GM19395 (cell line): ENCODE measurements around the gene NPR2.

Source experiments
- ATAC-seq: cut with Tn5 transposase; IDR thresholded peaks from one replicate; pipeline ENCODE4 v1.9.1; 2021; ENCODE audit warnings: mild to moderate bottlenecking, moderate library complexity; ENCODE audit not compliant: unreplicated experiment

Gene NPR2

DNA sequence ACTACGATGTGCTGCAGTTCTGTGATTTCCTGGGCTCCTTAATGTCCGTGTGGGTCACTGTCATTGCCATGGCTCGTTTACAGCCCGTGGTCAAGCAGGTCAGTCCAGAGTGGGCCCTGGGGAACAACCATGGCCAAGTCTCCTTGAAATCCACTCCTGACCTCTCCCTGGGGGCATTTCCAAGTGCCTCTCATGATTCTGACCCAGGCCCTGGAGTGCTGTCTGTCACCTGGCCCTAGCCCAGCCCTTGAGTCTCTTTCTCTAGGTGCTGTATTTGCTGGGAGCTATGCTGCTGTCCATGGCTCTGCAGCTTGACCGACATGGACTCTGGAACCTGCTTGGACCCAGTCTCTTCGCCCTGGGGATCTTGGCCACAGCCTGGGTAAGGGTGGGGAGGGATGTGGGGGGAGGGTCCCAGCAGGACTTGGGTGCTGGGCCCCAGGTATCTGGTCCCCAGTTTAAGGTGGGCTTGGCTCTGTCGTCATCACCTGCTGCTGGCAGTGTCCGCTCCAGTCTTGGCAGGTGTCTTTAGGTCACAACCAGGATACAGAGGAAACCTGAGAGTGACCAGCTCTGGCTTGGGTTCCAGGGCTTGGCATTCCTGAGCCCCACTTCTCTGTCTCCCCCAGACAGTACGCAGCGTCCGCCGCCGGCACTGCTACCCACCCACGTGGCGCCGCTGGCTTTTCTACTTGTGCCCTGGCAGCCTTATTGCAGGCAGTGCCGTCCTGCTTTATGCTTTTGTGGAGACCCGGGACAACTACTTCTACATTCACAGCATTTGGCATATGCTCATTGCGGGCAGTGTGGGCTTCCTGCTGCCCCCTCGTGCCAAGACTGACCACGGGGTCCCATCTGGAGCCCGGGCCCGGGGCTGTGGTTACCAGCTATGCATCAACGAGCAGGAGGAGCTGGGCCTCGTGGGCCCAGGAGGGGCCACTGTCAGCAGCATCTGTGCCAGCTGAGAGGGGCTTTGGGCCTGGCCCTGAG is 61.8 kb downstream of the NPR2 start:
- ATAC-seq, result no peak

DNA sequence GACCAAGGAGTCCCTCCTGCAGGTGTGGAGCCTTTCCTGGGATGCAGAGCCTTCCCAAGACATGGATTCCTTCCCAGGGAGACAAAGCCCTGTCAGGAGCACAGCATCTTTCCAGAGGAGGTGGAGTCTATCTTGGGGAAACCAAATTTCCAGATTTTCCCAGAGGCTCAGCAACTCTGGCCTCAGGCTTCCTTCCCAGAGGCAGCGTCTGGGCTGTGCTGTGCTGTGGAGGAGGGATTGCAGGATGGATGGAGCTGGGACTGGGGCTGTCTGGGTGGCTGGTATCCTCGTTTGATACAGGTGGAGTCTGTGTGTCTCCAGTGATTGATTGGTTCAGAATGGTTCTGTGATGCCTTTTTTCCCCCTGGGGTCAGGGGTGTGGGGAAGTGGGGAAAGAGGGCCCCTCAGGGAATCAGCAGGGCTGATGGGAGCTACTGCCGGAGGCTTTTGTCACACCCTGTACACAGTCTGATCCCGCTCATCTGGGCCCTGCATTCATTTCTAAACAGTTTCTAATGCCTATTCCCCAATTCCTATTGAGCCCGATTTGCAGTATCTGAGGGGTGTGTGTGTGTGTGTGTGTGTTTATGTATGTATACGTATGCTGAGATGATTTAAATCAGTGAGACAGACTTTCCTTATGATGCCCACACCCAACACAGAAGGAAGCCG is 62.8 kb downstream of the NPR2 start:
- ATAC-seq, result no peak

DNA sequence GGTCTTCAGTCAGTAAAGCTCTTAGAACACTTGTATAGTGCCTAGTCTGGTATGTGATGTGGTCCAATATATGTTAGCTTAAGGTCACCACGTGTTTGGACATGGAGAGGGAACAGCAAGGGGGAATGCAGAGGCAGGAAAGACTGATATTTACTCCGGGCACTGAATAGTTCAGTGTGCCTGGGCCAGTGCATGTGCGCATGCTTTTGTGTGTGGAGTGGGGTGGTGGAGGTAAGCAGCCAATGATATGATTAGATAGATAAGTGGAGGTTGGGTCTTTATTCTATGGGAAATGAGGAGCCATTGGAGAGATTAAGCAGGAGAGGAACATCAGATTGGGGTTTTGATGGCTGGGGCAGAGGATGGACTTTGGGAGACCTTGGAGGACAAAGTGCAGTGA is 64.8 kb downstream of the NPR2 start:
- ATAC-seq, result no peak

DNA sequence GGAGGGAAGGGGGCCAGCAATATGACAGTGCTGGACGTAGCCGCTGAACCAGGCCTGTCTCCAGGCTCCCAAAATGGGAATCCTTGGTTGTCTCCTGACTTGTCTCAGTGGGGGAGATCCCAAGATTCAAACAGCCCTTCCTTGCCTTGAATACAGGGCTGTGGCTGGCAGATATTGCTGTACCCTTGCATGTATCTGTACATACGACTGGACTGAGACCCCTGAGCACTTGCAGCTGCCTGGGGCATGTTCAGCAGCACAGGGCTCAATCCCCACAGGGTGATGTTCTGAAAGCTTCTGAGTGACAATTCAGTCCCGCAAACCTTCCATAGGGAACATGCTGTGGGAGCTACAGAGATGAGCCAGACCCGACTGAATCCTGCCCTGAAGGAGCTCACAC is 65.5 kb downstream of the NPR2 start:
- ATAC-seq, result no peak

DNA sequence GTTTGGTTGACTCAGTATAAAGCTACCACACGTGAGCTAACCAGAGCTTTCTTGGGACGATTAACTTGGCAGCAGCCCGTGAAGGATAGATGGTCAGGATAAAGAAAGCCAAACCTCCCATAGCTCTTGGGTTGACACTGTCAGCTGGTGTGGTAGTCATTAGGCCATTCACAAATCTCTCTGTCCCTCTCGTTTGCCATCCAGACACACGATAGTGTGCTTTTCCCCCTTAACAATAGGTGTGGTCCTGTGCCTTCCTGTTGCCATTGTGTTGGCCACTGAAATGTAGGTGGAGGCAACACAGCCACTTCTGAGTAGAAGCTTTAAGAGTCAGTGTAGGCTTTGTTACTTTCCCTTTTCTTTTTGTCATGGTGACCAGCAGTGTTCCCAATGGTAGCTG is 67.1 kb downstream of the NPR2 start:
- no peak for ATAC-seq
